GM19438 (cell line): ENCODE measurements around the gene ATM.
"Not testable (repeated sequence)": the region's sequence is repeated elsewhere in the genome, so short reads cannot be mapped to it uniquely, and the experiment has no call there.

Source experiments
- ATAC-seq: cut with Tn5 transposase; IDR thresholded peaks from one replicate; pipeline ENCODE4 v1.9.1; 2021; ENCODE audit warnings: low read depth; ENCODE audit not compliant: unreplicated experiment

The ATM gene

GRCh38 chr11:108346451-108346850 lies 123.6 kb downstream of the ATM start:
- ATAC-seq = no peak

DNA sequence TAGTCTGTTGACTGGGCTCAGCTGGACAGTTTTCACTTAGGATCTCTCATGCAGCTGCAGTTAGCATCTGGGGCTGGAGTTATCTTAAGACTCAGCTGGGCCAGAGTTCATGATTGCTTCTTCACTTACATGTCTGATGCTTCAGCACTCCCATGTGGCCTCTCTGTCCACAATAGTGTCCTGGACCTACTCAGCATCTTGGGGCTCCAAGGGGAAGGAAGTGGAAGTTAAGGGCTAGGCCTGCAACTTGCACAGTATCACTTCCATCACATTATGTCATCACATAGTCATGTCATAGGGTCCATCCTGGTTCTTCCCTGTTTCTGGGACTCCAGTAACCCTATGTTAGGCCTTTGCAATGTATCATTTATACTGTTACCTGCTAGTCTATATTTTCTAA lies 128.6 kb downstream of the ATM start:
- ATAC-seq = no peak

- no peak for ATAC-seq
Measured at GRCh38 chr11:108364159-108364558, 141.3 kb downstream of the ATM start.

DNA sequence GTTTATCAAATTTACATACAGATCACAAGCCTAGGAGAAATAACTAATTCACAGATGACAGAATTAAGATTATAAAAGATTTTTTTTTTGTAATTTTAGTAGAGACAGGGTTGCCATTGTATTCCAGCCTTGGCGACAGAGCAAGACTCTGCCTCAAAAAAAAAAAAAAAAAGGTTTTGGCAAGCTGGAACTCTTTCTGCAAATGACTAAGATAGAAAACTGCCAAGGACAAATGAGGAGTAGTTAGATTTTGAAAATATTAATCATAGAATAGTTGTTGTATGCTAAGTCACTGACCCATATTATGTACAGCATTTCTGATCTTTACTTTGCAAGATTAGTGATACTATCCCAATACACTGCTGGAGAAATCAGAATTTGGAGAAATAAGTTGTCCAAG lies 145.3 kb downstream of the ATM start:
- no peak for ATAC-seq

- no peak for ATAC-seq
Measured at GRCh38 chr11:108369064-108369463, 146.2 kb downstream of the ATM start.

DNA sequence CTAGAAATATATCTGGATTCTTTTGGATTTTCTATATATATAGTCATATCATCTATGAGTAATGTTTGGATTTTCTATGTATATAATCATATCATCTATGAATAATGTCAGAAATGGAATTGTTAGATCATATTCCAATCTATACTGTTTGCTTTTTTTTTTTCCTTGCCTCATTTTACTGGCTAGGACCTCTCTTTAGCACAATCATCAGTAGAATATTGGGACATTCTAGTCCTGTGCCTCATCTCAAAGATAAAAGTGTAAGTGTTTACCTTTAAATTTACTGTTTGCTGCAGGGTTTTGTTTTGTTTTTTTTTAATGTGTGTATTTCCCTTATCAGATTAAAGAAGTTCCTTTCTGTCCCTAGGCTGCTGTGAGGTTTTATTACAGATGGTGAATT lies 147.4 kb downstream of the ATM start:
- no peak for ATAC-seq

DNA sequence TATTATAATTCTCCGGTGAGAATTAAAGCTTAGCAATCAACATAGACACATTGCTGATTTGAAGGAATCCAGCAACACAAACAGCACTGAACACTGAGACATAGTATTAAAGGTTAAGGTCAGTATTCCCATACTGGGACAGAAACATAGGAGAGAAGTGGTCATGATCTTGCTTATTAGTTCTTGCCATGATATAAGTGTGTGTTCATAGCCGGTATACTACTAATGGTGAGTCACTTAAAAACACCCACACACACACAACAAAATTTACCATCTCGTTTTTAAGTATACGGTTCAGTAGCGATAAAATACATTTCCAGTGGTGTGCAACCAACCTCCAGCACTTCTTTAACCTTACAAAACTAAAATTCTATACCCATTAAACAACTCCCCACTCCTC lies 148.1 kb downstream of the ATM start:
- ATAC-seq = no peak

DNA sequence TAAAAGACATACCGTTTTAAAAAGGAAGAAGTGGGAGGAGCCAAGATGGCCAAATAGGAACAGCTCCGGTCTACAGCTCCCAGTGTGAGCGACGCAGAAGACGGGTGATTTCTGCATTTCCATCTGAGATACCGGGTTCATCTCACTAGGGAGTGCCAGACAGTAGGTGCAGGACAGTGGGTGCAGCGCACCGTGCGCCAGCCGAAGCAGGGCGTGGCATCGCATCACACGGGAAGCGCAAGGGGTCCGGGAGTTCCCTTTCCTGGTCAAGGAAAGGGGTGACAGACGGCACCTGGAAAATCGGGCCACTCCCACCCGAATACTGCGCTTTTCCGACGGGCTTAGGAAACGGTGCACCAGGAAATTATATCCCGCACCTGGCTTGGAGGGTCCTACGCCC lies 150.6 kb downstream of the ATM start:
- ATAC-seq = not testable (repeated sequence)

GRCh38 chr11:108388576-108388975 lies 165.7 kb downstream of the ATM start:
- ATAC-seq = no peak

GRCh38 chr11:108392353-108392752 lies 169.5 kb downstream of the ATM start:
- ATAC-seq = no peak

DNA sequence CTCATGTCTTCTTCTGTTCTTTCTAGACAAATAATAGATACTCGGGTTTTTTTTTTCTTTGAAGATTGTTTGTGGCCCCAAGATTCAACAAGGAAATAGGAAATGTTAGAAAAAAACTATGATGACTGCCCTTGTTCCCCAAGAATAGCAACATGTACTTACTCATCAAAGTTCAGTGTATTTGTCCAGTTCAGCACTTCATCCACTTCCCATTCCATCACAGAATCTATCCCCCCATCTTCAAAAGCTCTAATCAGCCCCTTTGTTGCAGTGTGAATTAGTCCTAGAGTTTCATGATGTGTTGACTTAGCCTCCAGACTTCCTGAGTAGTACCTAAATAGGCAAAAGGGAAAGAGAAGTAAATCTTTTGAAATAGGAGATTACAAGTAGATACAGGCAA lies 170.2 kb downstream of the ATM start:
- ATAC-seq = no peak

DNA sequence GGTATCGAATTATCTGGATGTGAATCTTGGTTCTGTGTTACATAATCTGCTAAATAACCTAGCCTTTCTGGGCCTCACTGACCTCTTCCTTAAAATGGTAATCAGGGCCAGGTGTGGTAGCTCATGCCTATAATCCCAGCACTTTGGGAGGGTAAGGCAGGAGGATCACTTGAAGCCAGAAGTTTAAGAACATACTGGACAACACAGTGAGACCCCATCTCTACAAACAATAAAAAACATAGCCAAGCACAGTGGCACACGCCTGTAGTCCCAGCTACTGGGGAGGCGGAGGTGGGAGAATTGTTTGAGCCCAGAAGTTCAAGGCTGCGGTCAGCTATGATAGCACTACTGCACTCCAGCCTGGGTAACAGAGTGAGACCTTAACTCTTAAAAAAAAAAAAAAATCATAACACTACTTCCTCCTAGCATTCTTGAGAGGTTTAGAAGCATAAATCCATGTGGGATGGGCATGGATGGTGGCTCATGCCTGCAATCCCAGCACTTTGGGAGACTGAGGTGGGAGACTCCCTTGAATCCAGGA lies 171.9 kb downstream of the ATM start:
- no peak for ATAC-seq

- ATAC-seq = not testable (repeated sequence)
Measured at GRCh38 chr11:108396672-108397071, 173.8 kb downstream of the ATM start.

DNA sequence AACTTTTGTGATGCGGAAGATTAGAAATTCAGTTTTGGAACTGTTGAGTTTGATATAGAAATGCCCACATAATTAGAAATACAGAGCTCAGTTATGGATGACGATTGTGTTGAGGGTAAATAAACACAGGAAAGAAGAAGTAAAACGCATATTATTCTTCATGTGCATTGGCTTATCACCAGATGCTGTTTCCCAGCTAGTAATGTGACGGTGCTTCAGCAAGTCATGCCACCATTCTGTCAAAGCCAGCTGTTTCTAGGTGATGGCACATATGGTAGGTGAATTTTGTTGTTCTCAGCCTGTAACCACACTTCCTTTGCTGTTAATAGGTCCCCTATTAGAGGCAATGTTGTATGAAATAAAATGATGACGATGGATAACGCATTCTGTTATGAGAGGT lies 175.6 kb downstream of the ATM start:
- no peak for ATAC-seq

GRCh38 chr11:108402241-108402640 lies 179.4 kb downstream of the ATM start:
- ATAC-seq = no peak

GRCh38 chr11:108403052-108403451 lies 180.2 kb downstream of the ATM start:
- ATAC-seq = no peak

DNA sequence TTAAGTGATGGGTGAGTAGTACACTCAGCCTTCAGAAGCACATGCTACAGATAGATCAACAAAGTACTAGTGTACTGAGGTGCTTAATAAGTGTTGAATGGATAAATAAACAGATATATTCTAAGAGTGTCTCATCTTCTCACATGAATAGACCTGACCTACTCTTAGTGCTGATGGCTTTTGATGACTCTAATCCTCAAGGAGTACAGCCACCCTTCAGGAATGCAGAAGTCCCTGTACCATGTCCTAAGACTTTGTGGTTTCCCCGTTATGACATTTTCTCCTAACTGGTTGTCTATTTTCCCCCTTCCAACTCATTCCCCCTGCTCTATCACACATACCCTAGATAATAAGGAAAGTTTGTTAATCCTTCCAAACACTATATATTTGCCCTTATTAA lies 182.8 kb downstream of the ATM start:
- ATAC-seq = no peak

GRCh38 chr11:108414958-108415357 lies 192.1 kb downstream of the ATM start:
- ATAC-seq = no peak

DNA sequence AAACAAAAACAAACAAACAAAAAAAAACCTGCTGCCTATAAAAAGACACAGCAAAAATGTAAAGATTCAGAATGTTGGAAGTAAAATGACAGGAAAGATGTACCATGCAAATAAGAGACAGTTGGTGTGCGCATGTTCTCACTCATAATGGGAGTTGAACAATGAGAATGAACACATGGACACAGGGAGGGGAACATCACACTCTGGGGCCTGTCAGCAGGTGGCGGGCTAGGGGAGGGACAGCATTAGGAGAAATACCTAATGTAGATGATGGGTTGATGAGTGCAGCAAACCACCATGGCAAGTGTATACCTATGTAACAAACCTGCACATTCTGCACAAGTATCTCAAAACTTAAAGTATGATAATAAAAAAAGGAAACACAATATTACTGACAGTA lies 194.7 kb downstream of the ATM start:
- ATAC-seq = not testable (repeated sequence)
